GM12874 (cell line): ENCODE measurements around the gene PMM2.

Source experiments
- CTCF ChIP-seq: IDR thresholded peaks from 2 replicates; pipeline ENCODE4 v1.5.1; 2011; ENCODE audit warnings: low read depth, mild to moderate bottlenecking, control low read depth, low read length, moderate library complexity; ENCODE audit not compliant: insufficient read depth

The PMM2 gene

GRCh38 chr16:8861563-8862308 is 64.1 kb downstream of the PMM2 start:
- no peak for TF ChIP-seq CTCF

GRCh38 chr16:8862309-8863130 is 64.9 kb downstream of the PMM2 start:
- TF ChIP-seq CTCF: no peak

- no peak for TF ChIP-seq CTCF
These were observed 66.2 kb downstream of the PMM2 start for GRCh38 chr16:8863594-8864424.

GRCh38 chr16:8864480-8865110 is 67.0 kb downstream of the PMM2 start:
- no peak for TF ChIP-seq CTCF

- no peak for TF ChIP-seq CTCF
These were observed 67.7 kb downstream of the PMM2 start for GRCh38 chr16:8865145-8865882.

- no peak for TF ChIP-seq CTCF
These were observed 68.7 kb downstream of the PMM2 start for GRCh38 chr16:8866118-8866883.
